ENCODE data around the gene GRAP. TPM values are rescaled to one million over a fixed set of nuclear protein-coding genes. Genes with fewer than 3 reads are reported as not detected.

Gene GRAP
- total RNA-seq, 2 donors from 2014 or later: 0.15 TPM; not detected in 1

- H3K36me3 Mint-ChIP-seq (ENCODE audit: low read depth): peaks cover 32% of the 10 kb centered on the region
Observed at GRCh38 chr17:18997650-18998196, 49.0 kb downstream of the GRAP start.

DNA sequence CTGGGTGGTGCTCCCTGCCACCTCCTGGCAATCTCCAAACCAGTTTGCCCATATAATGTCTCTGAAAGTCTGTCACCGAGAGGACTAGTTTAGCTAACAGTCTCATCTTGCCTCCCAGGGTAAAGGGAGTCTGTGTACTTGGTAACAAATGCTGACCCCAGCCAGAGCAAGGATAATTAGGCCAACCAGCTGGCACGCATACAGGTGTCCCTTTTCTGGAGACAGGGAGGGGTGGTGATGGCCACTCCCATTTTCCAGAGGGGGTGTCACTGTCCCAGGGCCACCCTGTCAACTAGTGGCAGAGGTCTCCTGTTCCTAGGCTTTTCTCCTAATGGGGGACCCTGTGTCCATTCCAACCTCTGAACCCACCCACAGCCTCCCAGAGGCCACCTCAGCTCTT is 50.3 kb downstream of the GRAP start:
- Histone ChIP-seq H3K4me1 (ENCODE audit: control insufficient read depth, insufficient read depth, low read length) (no peaks in the 10 kb centered on the region), H3K9ac (ENCODE audit: extremely low read depth, low read length, poor library complexity, severe bottlenecking) (no peak overlapping the region), H3K4me3 (ENCODE audit: low read length) (peak overlapping the region; percentile 12), H3K27ac (ENCODE audit: low read depth, low read length) (no peak overlapping the region), H3K9me3 (ENCODE audit: control insufficient read depth, low read length) (peaks cover 17% of the 10 kb centered on the region), H3K36me3 (ENCODE audit: control insufficient read depth, insufficient read depth, low read length) (peaks cover 35% of the 10 kb centered on the region), H3K27me3 (ENCODE audit: control insufficient read depth, insufficient read depth, low read length, poor library complexity, severe bottlenecking) (no peaks in the 10 kb centered on the region)
- H3K4me1 Mint-ChIP-seq: no peaks in the 10 kb centered on the region
- no peak for TF ChIP-seq CTCF (conservative IDR thresholded peaks at IDR 0.05)
- H3K27me3 Mint-ChIP-seq (ENCODE audit: insufficient read depth): no peaks in the 10 kb centered on the region
- WGBS, 2 experiments (ENCODE audit: insufficient coverage in 1 of 2, insufficient read length in 1 of 2): 93 to 100% methylated on average over 2 of the region's 2 CpGs
- peaks cover 32% of the 10 kb centered on the region for H3K36me3 Mint-ChIP-seq (ENCODE audit: low read depth)
- no peak overlapping the region for H3K27ac Mint-ChIP-seq
- no peak for DNase-seq
- no peak overlapping the region for H3K4me3 Mint-ChIP-seq
- H3K9me3 Mint-ChIP-seq: peaks cover 14% of the 10 kb centered on the region

More at GRCh38 chr17:18997650-18998196, 49.0 kb downstream of the GRAP start:
- Mint-ChIP-seq H3K27ac (peak overlapping the region; percentile 13), H3K27me3 (ENCODE audit: insufficient read depth) (no peaks in the 10 kb centered on the region), H3K4me1 (peaks cover 7% of the 10 kb centered on the region), H3K9me3 (peaks cover 14% of the 10 kb centered on the region), H3K4me3 (no peak overlapping the region)
- no peak for DNase-seq
- Histone ChIP-seq H3K9me3 (ENCODE audit: control insufficient read depth, low read length) (peaks cover 17% of the 10 kb centered on the region), H3K4me3 (ENCODE audit: low read length) (no peak overlapping the region), H3K27me3 (ENCODE audit: control insufficient read depth, insufficient read depth, low read length, poor library complexity, severe bottlenecking) (no peaks in the 10 kb centered on the region), H3K9ac (ENCODE audit: extremely low read depth, low read length, poor library complexity, severe bottlenecking) (no peak overlapping the region), H3K4me1 (ENCODE audit: control insufficient read depth, insufficient read depth, low read length) (peaks cover 5% of the 10 kb centered on the region), H3K36me3 (ENCODE audit: control insufficient read depth, insufficient read depth, low read length) (peaks cover 44% of the 10 kb centered on the region), H3K27ac (ENCODE audit: low read depth, low read length) (no peak overlapping the region)
- 83 to 99% methylated on average over 2 to 4 of the region's 6 CpGs for WGBS, 2 experiments (ENCODE audit: insufficient coverage in 1 of 2, insufficient read length in 1 of 2)
- TF ChIP-seq CTCF (conservative IDR thresholded peaks at IDR 0.05): no peak

DNA sequence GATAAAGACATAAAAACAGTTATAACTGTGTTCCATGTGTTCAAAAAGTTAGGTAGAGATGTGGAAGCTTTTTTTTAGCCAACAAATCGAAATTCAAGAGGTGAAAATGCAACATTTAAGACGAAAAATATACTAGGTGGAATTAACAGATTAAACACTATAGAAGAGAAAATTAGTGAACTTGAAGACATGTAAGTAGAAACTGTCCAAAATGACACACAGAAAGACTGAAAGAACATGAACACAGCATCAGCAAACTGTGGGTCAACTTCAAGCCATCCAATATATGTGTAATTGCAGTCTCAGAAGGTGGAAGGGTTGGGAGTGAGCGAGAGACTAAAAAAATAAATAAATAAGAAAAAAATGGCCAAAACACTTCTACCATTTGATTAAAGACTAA is 51.5 kb downstream of the GRAP start:
- Mint-ChIP-seq H3K4me3 (no peak overlapping the region), H3K27ac (no peak overlapping the region), H3K36me3 (ENCODE audit: low read depth) (peaks cover 32% of the 10 kb centered on the region), H3K27me3 (ENCODE audit: insufficient read depth) (no peaks in the 10 kb centered on the region), H3K9me3 (peaks cover 14% of the 10 kb centered on the region), H3K4me1 (no peaks in the 10 kb centered on the region)
- no peak for DNase-seq
- no peak for TF ChIP-seq CTCF (conservative IDR thresholded peaks at IDR 0.05)
- H3K27me3 ChIP-seq (ENCODE audit: control insufficient read depth, insufficient read depth, low read length, poor library complexity, severe bottlenecking): no peaks in the 10 kb centered on the region
- H3K9me3 ChIP-seq (ENCODE audit: control insufficient read depth, low read length): peaks cover 17% of the 10 kb centered on the region
- peaks cover 33% of the 10 kb centered on the region for H3K36me3 ChIP-seq (ENCODE audit: control insufficient read depth, insufficient read depth, low read length)
- H3K4me3 ChIP-seq (ENCODE audit: low read length): no peak overlapping the region
- H3K4me1 ChIP-seq (ENCODE audit: control insufficient read depth, insufficient read depth, low read length): no peaks in the 10 kb centered on the region
- 92 to 100% methylated on average over 2 of the region's 3 CpGs for WGBS, 2 experiments (ENCODE audit: insufficient coverage in 1 of 2, insufficient read length in 1 of 2)
- H3K27ac ChIP-seq (ENCODE audit: low read depth, low read length): no peak overlapping the region
- no peak overlapping the region for H3K9ac ChIP-seq (ENCODE audit: extremely low read depth, low read length, poor library complexity, severe bottlenecking)
